Liver (tissue), 3 donors: Measurements from ENCODE around the gene CSTPP1.

Experiments used
- ATF3 ChIP-seq: IDR thresholded peaks from 2 replicates; pipeline ENCODE4 v1.6.1; 2016; ENCODE audit warnings: antibody characterized with exemption
- CTCF ChIP-seq: fragments of 150-350 bp; IDR thresholded peaks from 2 replicates; pipeline ENCODE4 v1.5.1; 2017; ENCODE audit warnings: improper control_type of control experiment, low read depth, low read length; ENCODE audit not compliant: missing input control
- EGR1 ChIP-seq, 2 donors: IDR thresholded peaks; 2 replicates each; pipeline ENCODE4 v1.6.1; 2016 to 2018; ENCODE audit warnings: antibody characterized with exemption in 2 of 2, low read depth in 2 of 2
- FOXA1 ChIP-seq: IDR thresholded peaks from 2 replicates; pipeline ENCODE4 v1.6.1; 2016; ENCODE audit warnings: antibody characterized with exemption
- JUND ChIP-seq, 2 donors: IDR thresholded peaks; 2 replicates each; pipeline ENCODE4 v1.6.1; 2016; ENCODE audit warnings: antibody characterized with exemption in 2 of 2
- MAX ChIP-seq: IDR thresholded peaks from 2 replicates; pipeline ENCODE4 v1.6.1; 2016; ENCODE audit warnings: antibody characterized with exemption
- SP1 ChIP-seq: IDR thresholded peaks from 2 replicates; pipeline ENCODE4 v1.6.1; 2018; ENCODE audit warnings: antibody characterized with exemption, mild to moderate bottlenecking
- TAF1 ChIP-seq: conservative IDR thresholded peaks from 2 replicates; pipeline ENCODE4 v1.6.1; 2016; ENCODE audit warnings: antibody characterized with exemption, mild to moderate bottlenecking
- TF ChIP-seq, protein P1 (sequence below): IDR thresholded peaks from 2 replicates; pipeline ENCODE4 v1.6.1; 2016; ENCODE audit warnings: antibody characterized with exemption, mild to moderate bottlenecking
- donor health status: healthy.
- donor health status: healthy.

GRCh38 chr11:47164321-47164720 is 227.8 kb downstream of the CSTPP1 start:
- TF ChIP-seq EGR1 (IDR thresholded peaks at IDR 0.05; ENCODE audit: low read depth in 2 of 2), result no peak
- no peak for TF ChIP-seq MAX
- TF ChIP-seq CTCF, result no peak
- TF ChIP-seq, protein P1, sequence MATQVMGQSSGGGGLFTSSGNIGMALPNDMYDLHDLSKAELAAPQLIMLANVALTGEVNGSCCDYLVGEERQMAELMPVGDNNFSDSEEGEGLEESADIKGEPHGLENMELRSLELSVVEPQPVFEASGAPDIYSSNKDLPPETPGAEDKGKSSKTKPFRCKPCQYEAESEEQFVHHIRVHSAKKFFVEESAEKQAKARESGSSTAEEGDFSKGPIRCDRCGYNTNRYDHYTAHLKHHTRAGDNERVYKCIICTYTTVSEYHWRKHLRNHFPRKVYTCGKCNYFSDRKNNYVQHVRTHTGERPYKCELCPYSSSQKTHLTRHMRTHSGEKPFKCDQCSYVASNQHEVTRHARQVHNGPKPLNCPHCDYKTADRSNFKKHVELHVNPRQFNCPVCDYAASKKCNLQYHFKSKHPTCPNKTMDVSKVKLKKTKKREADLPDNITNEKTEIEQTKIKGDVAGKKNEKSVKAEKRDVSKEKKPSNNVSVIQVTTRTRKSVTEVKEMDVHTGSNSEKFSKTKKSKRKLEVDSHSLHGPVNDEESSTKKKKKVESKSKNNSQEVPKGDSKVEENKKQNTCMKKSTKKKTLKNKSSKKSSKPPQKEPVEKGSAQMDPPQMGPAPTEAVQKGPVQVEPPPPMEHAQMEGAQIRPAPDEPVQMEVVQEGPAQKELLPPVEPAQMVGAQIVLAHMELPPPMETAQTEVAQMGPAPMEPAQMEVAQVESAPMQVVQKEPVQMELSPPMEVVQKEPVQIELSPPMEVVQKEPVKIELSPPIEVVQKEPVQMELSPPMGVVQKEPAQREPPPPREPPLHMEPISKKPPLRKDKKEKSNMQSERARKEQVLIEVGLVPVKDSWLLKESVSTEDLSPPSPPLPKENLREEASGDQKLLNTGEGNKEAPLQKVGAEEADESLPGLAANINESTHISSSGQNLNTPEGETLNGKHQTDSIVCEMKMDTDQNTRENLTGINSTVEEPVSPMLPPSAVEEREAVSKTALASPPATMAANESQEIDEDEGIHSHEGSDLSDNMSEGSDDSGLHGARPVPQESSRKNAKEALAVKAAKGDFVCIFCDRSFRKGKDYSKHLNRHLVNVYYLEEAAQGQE, result no peak
- no peak for TF ChIP-seq FOXA1
- TF ChIP-seq JUND (IDR thresholded peaks at IDR 0.05), result no peak
- TF ChIP-seq ATF3, result no peak
- no peak for TF ChIP-seq TAF1
- TF ChIP-seq SP1, result no peak
